GM23338 (cell line): ENCODE measurements around the gene MUC6. TPM values are rescaled to one million over a fixed set of nuclear protein-coding genes. Genes with fewer than 3 reads are reported as not detected.
"Not testable (repeated sequence)": the region's sequence is repeated elsewhere in the genome, so short reads cannot be mapped to it uniquely, and the experiment has no call there.

Source experiments
- ATAC-seq: fragments of 200-7000 bp; cut with Tn5 transposase; 3 replicates; pipeline ENCODE4 v1.9.1; 2020
- DNase-seq: peaks from one replicate; pipeline ENCODE4 v3.0.0-alpha.2; 2015; ENCODE audit warnings: low spot score
- H2AFZ ChIP-seq: fragments of 200-600 bp; sonication (generic); 2 replicates; pipeline ENCODE4 v1.8.0; 2016; ENCODE audit warnings: antibody characterized with exemption, mild to moderate bottlenecking, moderate library complexity
- H3F3A ChIP-seq: fragments of 200-600 bp; sonication (generic); replicated peaks from 2 replicates; pipeline ENCODE4 v1.8.0; 2017; ENCODE audit warnings: antibody characterized with exemption, mixed run types, low read depth
- H3K27ac ChIP-seq: fragments of 200-600 bp; sonication (generic); 2 replicates; pipeline ENCODE4 v1.6.1; 2016; ENCODE audit warnings: low read depth
- H3K27me3 ChIP-seq: fragments of 200-600 bp; sonication (generic); 2 replicates; pipeline ENCODE4 v1.8.0; 2016; ENCODE audit warnings: mild to moderate bottlenecking, mixed run types, moderate library complexity; ENCODE audit not compliant: insufficient read depth
- H3K36me3 ChIP-seq: fragments of 200-600 bp; sonication (generic); 2 replicates; pipeline ENCODE4 v1.8.0; 2016; ENCODE audit warnings: mild to moderate bottlenecking; ENCODE audit not compliant: insufficient read depth
- H3K4me1 ChIP-seq: fragments of 200-600 bp; sonication (generic); 2 replicates; pipeline ENCODE4 v1.8.0; 2016; ENCODE audit warnings: mild to moderate bottlenecking, moderate library complexity; ENCODE audit not compliant: insufficient read depth
- H3K4me2 ChIP-seq: fragments of 200-600 bp; sonication (generic); 2 replicates; pipeline ENCODE4 v1.7.1; 2017; ENCODE audit warnings: mixed run types
- H3K4me3 ChIP-seq: fragments of 200-600 bp; sonication (generic); 2 replicates; pipeline ENCODE4 v1.6.1; 2016; ENCODE audit warnings: mixed run types
- H3K79me2 ChIP-seq: fragments of 200-600 bp; sonication (generic); replicated peaks from 2 replicates; pipeline ENCODE4 v1.8.0; 2017; ENCODE audit warnings: mild to moderate bottlenecking; ENCODE audit not compliant: insufficient read depth
- H3K9me2 ChIP-seq: fragments of 200-600 bp; sonication (generic); 2 replicates; pipeline ENCODE4 v1.8.0; 2017; ENCODE audit not compliant: insufficient read depth
- H4K20me1 ChIP-seq: fragments of 200-600 bp; sonication (generic); replicated peaks from 2 replicates; pipeline ENCODE4 v1.8.0; 2017; ENCODE audit warnings: mild to moderate bottlenecking; ENCODE audit not compliant: insufficient read depth
- H3K27ac Mint-ChIP-seq: 2 replicates; pipeline ENCODE4 v1.8.0; 2020; ENCODE audit warnings: inconsistent platforms, mild to moderate bottlenecking, moderate library complexity, mixed read lengths
- H3K27me3 Mint-ChIP-seq: 3 replicates; pipeline ENCODE4 v1.8.0; 2022; ENCODE audit warnings: low read depth, mild to moderate bottlenecking, moderate library complexity, mixed read lengths, inconsistent platforms; ENCODE audit not compliant: insufficient read depth, poor library complexity
- H3K36me3 Mint-ChIP-seq: 3 replicates; pipeline ENCODE4 v1.8.0; 2021; ENCODE audit warnings: low read depth, mild to moderate bottlenecking, inconsistent platforms, moderate library complexity, mixed read lengths
- H3K4me1 Mint-ChIP-seq: 3 replicates; pipeline ENCODE4 v1.8.0; 2020; ENCODE audit warnings: mild to moderate bottlenecking, inconsistent platforms, mixed read lengths
- H3K4me3 Mint-ChIP-seq: 3 replicates; pipeline ENCODE4 v1.8.0; 2021; ENCODE audit warnings: moderate library complexity, mild to moderate bottlenecking, inconsistent platforms, mixed read lengths
- H3K9me3 Mint-ChIP-seq: 3 replicates; pipeline ENCODE4 v1.8.0; 2020; ENCODE audit warnings: moderate library complexity, mild to moderate bottlenecking, inconsistent platforms, mixed read lengths
- CTCF ChIP-seq, 2 experiments: fragments of 200-600 bp in 1 of 2; sonication (generic) in 1 of 2; conservative IDR thresholded peaks; 2 replicates each; pipeline versions ENCODE4 v1.5.1 to v1.6.1; 2016 to 2017; ENCODE audit warnings: antibody characterized with exemption in 2 of 2, low read depth in 2 of 2, mild to moderate bottlenecking in 2 of 2, moderate library complexity in 1 of 2
- EZH2phosphoT487 ChIP-seq: fragments of 200-600 bp; sonication (generic); IDR thresholded peaks from one replicate; pipeline ENCODE4 v1.8.1; 2018; ENCODE audit warnings: antibody characterized with exemption; ENCODE audit not compliant: unreplicated experiment
- JUNB ChIP-seq: IDR thresholded peaks from one replicate; pipeline ENCODE4 v1.6.1; 2016; ENCODE audit warnings: antibody characterized with exemption; ENCODE audit not compliant: unreplicated experiment
- ZNF331 ChIP-seq: fragments of 250-450 bp; sonication (Bioruptor Pico); IDR thresholded peaks from 2 replicates; pipeline ENCODE4 v1.5.0; 2020; ENCODE audit warnings: low read depth, mild to moderate bottlenecking, moderate library complexity
- polyA plus RNA-seq: library from polyadenylated mRNA; unstranded; fragments of >200 nt; fragmentation: Nextera tagmentation; extraction: Ambion mirVana; gene quantifications from 2 replicates; pipeline ENCODE4 v1.2.1, GENCODE V29; 2016
- total RNA-seq: library from RNA; depleted of rRNA; stranded (reverse); fragments of >200 nt; shearing (Covaris generic); gene quantifications from 2 replicates; pipeline ENCODE4 v1.2.3, GENCODE V29; 2014

MUC6 gene
- total and polyA plus RNA-seq, 2 experiments from 2014 or later = not detected

GRCh38 chr11:976431-977160, 59.9 kb downstream of the MUC6 start:
- Mint-ChIP-seq H3K36me3 (peaks cover 51% of the 10 kb centered on the region), H3K9me3 (no peaks in the 10 kb centered on the region; the same call in 2 of the 3 replicates), H3K4me1 (peaks cover 14% of the 10 kb centered on the region), H3K4me3 (no peak overlapping the region), H3K27ac (peak overlapping the region; percentile 84; the same call in 1 of the 2 replicates), H3K27me3 (peaks cover 10% of the 10 kb centered on the region)
- Histone ChIP-seq H3K36me3 (no peaks in the 10 kb centered on the region; the same call in none of the 2 replicates), H3K9me2 (no peaks in the 10 kb centered on the region), H3F3A (no peaks in the 10 kb centered on the region), H3K79me2 (peaks cover 11% of the 10 kb centered on the region), H3K4me1 (no peaks in the 10 kb centered on the region), H3K27me3 (no peaks in the 10 kb centered on the region), H3K4me2 (no peak overlapping the region), H3K4me3 (no peak overlapping the region), H2AFZ (no peak overlapping the region), H3K27ac (no peak overlapping the region), H4K20me1 (no peaks in the 10 kb centered on the region)
- DNase-seq (no peak), ATAC-seq (peak; percentile 21)
- TF ChIP-seq CTCF (conservative IDR thresholded peaks at IDR 0.05; ENCODE audit: low read depth in 2 of 2) (peak in 1 of 2 experiments; percentile 20; a peak in 1 of 4 replicates), ZNF331 (CRISPR knock-in tag) (no peak), JUNB (no peak), EZH2phosphoT487 (no peak)

- H3K4me2 ChIP-seq = no peak overlapping the region
- peak; percentile 89 for ATAC-seq
- no peaks in the 10 kb centered on the region for H3K4me1 ChIP-seq
- no peak overlapping the region for H2AFZ ChIP-seq
- Mint-ChIP-seq H3K9me3 (no peaks in the 10 kb centered on the region; the same call in 2 of the 3 replicates), H3K36me3 (peaks cover 50% of the 10 kb centered on the region), H3K27me3 (peaks cover 10% of the 10 kb centered on the region), H3K4me3 (no peak overlapping the region), H3K4me1 (peaks cover 14% of the 10 kb centered on the region), H3K27ac (peak overlapping the region; percentile 61; the same call in 1 of the 2 replicates)
- TF ChIP-seq EZH2phosphoT487 (no peak), CTCF (conservative IDR thresholded peaks at IDR 0.05; ENCODE audit: low read depth in 2 of 2) (peak; percentile 39 to 74)
- H3K27ac ChIP-seq = no peak overlapping the region
- H3K27me3 ChIP-seq = no peaks in the 10 kb centered on the region
- H3K36me3 ChIP-seq = no peaks in the 10 kb centered on the region; the same call in none of the 2 replicates
- no peaks in the 10 kb centered on the region for H3K9me2 ChIP-seq
- peak; percentile 82 for DNase-seq
- H4K20me1 ChIP-seq = no peaks in the 10 kb centered on the region
- H3K79me2 ChIP-seq = peaks cover 8% of the 10 kb centered on the region; the same call in 1 of the 2 replicates
- H3F3A ChIP-seq = no peaks in the 10 kb centered on the region
- no peak overlapping the region for H3K4me3 ChIP-seq
Measured at GRCh38 chr11:975827-976226, 60.7 kb downstream of the MUC6 start.

GRCh38 chr11:975376-975775, 61.1 kb downstream of the MUC6 start:
- not testable (repeated sequence) for H3K9me2 ChIP-seq, H3K27ac ChIP-seq, H3K36me3 ChIP-seq, H3K79me2 ChIP-seq, H3K9me3 Mint-ChIP-seq, H3K4me3 Mint-ChIP-seq, DNase-seq, H3K27ac Mint-ChIP-seq, H4K20me1 ChIP-seq, H3F3A ChIP-seq, H3K4me2 ChIP-seq, ATAC-seq, H3K4me1 ChIP-seq, H3K4me3 ChIP-seq, H2AFZ ChIP-seq, H3K27me3 ChIP-seq
- Mint-ChIP-seq H3K4me1 (peaks cover 14% of the 10 kb centered on the region), H3K27me3 (peaks cover 14% of the 10 kb centered on the region), H3K36me3 (peaks cover 49% of the 10 kb centered on the region)
